Type B pancreatic cell (in vitro differentiated cells): ENCODE measurements around the gene HADHA. TPM values are rescaled to one million over a fixed set of nuclear protein-coding genes. Genes with fewer than 3 reads are reported as not detected.

Experiments used
- DNase-seq: peaks from one replicate; pipeline ENCODE4 v3.0.0; 2021; ENCODE audit warnings: mixed read lengths; ENCODE audit not compliant: unreplicated experiment; ENCODE audit errors: extremely low spot score
- H3K27ac Mint-ChIP-seq: 2 replicates; pipeline ENCODE4 v1.8.0; 2021; ENCODE audit warnings: mild to moderate bottlenecking, mixed read lengths
- H3K27me3 Mint-ChIP-seq: 2 replicates; pipeline ENCODE4 v1.8.0; 2021; ENCODE audit warnings: mixed read lengths
- H3K36me3 Mint-ChIP-seq: 2 replicates; pipeline ENCODE4 v1.8.0; 2021; ENCODE audit warnings: mixed read lengths
- H3K4me1 Mint-ChIP-seq: one replicate; pipeline ENCODE4 v1.8.0; 2021; ENCODE audit warnings: mixed read lengths; ENCODE audit not compliant: unreplicated experiment
- H3K4me3 Mint-ChIP-seq: 2 replicates; pipeline ENCODE4 v1.8.0; 2021; ENCODE audit warnings: mild to moderate bottlenecking, mixed read lengths
- H3K9me3 Mint-ChIP-seq: 2 replicates; pipeline ENCODE4 v1.8.0; 2021; ENCODE audit warnings: mixed read lengths
- total RNA-seq: library from RNA; stranded (reverse); gene quantifications from 2 replicates; pipeline ENCODE4 v1.2.1, GENCODE V29; 2021; ENCODE audit warnings: low replicate concordance
- TF ChIP-seq, protein P1 (sequence below): fragments of 200-600 bp; sonication (generic); conservative IDR thresholded peaks from 2 replicates; pipeline ENCODE4 v1.5.0; 2021; ENCODE audit warnings: antibody characterized with exemption, mild to moderate bottlenecking

The HADHA gene
- total RNA-seq, 1 donor from 2014 or later, result 137 TPM

DNA sequence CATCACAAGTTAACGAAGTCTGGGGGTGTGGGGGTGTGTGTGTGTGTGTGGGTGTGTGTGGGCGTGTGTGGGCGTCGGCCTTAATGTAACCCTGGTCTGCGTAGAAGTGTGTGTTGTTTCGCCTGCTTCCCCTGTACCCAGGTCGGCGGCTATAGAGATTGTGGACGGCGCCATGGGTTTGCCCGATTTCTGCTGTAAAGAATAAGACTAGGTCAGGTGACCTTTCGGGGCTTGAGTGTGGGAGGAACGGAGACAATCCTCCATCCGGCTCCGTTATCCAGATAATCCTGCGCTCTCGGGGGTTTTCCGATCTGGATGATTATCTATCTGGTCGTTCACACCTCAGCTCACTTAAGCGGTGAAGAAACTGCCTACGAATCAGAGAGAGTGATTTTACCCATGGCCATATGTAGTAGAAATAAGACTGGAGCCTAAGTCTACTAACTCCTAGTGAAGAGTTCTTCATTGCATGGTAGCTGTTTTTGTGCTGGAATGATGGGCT lies 850 bp upstream of the HADHA start:
- Mint-ChIP-seq H3K27ac (peak overlapping the region; percentile 99), H3K36me3 (no peaks in the 10 kb centered on the region)

DNA sequence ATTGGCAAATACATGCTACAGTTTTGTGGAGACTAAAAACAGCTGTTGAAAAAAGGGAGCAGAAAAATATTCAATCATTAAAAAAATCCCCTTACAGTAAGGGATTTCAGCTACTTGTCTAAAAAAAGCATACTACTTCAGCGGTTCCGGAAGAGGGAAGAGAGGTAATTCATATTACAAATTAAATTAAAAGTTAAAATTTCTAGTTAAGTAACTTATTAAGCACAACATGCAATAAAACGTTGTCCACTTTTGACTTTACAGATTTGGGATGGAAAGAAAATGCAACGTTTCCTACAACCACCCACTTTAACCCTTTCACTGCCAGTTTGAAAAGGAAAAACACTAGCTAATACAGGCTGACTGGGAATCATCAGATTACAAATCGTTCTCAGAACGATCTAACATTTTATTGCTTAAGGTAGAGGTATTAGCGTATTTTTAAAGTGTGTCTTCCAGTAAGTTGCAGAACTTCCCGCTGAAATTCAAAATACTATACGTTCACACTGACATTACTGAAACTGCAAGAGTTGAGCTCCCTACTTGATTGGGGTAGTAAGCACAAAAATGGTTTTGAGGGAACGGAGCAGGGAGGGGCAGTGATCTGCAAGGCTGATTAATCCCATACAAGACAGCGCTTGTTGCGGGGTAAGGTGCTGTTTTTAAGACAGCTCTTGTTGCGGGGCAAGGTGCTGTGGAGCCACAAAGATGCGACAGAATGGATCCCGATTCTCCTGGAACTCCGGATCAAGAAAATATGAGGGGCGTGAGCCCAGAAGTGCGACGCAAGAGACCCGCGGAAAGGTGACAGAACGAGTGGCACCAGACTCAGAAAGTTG lies 743 bp downstream of the HADHA start:
- peaks cover 35% of the 10 kb centered on the region for H3K4me1 Mint-ChIP-seq
- no peaks in the 10 kb centered on the region for H3K36me3 Mint-ChIP-seq
- H3K27ac Mint-ChIP-seq, result peak overlapping the region; percentile 99
- peak overlapping the region; percentile 100 for H3K4me3 Mint-ChIP-seq
- no peaks in the 10 kb centered on the region for H3K27me3 Mint-ChIP-seq
- TF ChIP-seq, protein P1, sequence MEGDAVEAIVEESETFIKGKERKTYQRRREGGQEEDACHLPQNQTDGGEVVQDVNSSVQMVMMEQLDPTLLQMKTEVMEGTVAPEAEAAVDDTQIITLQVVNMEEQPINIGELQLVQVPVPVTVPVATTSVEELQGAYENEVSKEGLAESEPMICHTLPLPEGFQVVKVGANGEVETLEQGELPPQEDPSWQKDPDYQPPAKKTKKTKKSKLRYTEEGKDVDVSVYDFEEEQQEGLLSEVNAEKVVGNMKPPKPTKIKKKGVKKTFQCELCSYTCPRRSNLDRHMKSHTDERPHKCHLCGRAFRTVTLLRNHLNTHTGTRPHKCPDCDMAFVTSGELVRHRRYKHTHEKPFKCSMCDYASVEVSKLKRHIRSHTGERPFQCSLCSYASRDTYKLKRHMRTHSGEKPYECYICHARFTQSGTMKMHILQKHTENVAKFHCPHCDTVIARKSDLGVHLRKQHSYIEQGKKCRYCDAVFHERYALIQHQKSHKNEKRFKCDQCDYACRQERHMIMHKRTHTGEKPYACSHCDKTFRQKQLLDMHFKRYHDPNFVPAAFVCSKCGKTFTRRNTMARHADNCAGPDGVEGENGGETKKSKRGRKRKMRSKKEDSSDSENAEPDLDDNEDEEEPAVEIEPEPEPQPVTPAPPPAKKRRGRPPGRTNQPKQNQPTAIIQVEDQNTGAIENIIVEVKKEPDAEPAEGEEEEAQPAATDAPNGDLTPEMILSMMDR, result no peak
- no peaks in the 10 kb centered on the region for H3K9me3 Mint-ChIP-seq
- DNase-seq, result no peak

More for the DNA sequence above, 850 bp upstream of the HADHA start:
- H3K9me3 Mint-ChIP-seq, result no peaks in the 10 kb centered on the region
- TF ChIP-seq, protein P1, result no peak
- no peak for DNase-seq
- H3K4me1 Mint-ChIP-seq, result peaks cover 32% of the 10 kb centered on the region
- H3K4me3 Mint-ChIP-seq, result peak overlapping the region; percentile 100
- H3K27me3 Mint-ChIP-seq, result no peaks in the 10 kb centered on the region

DNA sequence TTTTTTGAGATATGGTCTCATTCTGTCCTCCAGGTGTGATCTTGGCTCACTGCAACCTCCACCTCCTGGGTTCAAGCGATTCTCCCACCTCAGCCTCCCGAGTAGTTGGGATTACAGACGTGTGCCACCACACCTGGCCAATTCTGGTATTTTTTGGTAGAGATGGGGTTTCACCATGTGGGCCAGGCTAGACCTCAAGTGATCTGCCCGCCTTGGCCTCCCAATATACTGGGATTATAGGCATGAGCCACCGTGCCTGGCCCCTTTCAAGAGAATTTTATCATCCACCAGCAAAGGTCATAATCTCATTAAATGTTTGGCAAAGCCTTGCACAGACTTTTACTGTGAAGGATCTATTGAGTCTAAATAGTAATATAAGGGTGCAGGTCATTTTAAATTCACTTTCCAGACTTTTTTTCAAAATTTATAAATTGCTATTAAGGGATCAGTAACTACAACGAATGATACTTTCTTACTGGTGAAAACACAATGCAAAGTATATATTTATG lies 2.5 kb downstream of the HADHA start:
- TF ChIP-seq, protein P1, result no peak
- Mint-ChIP-seq H3K4me1 (peaks cover 32% of the 10 kb centered on the region), H3K27me3 (no peaks in the 10 kb centered on the region), H3K9me3 (no peaks in the 10 kb centered on the region), H3K4me3 (peak overlapping the region; percentile 100), H3K36me3 (peaks cover 4% of the 10 kb centered on the region), H3K27ac (no peak overlapping the region)
- no peak for DNase-seq

DNA sequence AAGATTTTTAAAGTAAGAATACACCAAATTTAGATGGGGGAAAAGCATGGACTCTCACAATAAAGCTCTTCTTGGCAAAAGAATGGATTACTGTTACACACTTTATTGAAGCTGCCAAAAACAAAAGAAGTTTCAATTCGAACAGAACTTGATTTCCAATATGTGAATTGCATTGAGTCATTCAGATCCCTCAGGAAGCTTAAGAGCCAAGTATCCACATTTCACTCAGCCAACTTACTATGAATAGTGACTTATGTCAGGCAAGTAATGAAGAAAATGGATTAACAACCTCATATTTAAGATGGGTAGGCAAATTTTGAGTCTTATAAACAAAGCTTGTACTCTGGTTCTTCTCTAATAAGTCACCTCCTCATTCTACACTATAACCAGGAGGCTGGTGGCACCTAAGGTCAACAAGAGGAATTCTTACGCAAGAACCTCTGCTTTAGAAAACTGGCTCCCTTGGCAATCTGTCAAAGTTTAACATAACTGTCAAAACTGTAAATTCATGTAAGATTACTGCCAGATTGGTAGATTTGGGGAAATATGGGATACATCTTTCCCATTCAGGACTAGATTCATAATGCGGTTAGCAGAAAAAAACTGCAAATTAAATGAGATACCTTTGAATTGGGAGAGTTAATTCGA lies 6.0 kb downstream of the HADHA start:
- Mint-ChIP-seq H3K27ac (no peak overlapping the region), H3K4me3 (no peak overlapping the region), H3K4me1 (peaks cover 19% of the 10 kb centered on the region), H3K36me3 (peaks cover 13% of the 10 kb centered on the region), H3K27me3 (no peaks in the 10 kb centered on the region), H3K9me3 (no peaks in the 10 kb centered on the region)
- DNase-seq, result no peak
- TF ChIP-seq, protein P1, result no peak

DNA sequence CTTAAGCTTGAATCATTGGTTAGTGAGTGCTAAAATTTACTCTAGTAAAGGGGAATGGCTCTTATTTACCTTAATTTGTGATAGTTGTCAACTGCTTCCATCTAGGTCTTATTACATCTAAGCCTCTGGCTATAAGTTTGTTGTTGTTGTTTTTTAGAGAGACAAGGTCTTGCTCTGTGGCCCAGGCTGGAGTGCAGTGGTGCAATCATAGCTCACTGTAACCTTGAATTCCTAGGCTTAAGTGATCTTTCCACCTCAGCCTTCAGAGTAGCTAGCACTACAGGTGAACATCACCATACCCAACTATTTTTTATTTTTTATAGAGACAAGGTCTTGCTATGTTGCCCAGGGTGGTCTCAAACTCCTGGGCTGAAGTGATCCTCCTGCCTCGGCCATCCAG lies 6.6 kb downstream of the HADHA start:
- no peaks in the 10 kb centered on the region for H3K27me3 Mint-ChIP-seq
- no peak overlapping the region for H3K27ac Mint-ChIP-seq
- H3K4me3 Mint-ChIP-seq, result no peak overlapping the region
- TF ChIP-seq, protein P1, result no peak
- H3K4me1 Mint-ChIP-seq, result peaks cover 16% of the 10 kb centered on the region
- peaks cover 17% of the 10 kb centered on the region for H3K36me3 Mint-ChIP-seq
- no peak for DNase-seq
- H3K9me3 Mint-ChIP-seq, result no peaks in the 10 kb centered on the region
